Right lobe of liver (tissue), 4 donors: Measurements from ENCODE around the gene ZMPSTE24.

Experiments
- POLR2A ChIP-seq: fragments of 450-650 bp; IDR thresholded peaks from one replicate; pipeline ENCODE4 v1.6.1; 2017; ENCODE audit warnings: antibody characterized with exemption, mild to moderate bottlenecking
- TF ChIP-seq, protein P1 (sequence below), 4 donors: fragments of 200-600 bp in 3 of 4; fragments of 450-650 bp in 1 of 4; IDR thresholded peaks; one replicate each; pipeline versions ENCODE4 v1.5.1 to v1.8.0; 2016 to 2022; ENCODE audit warnings: antibody characterized with exemption in 4 of 4, mild to moderate bottlenecking in 2 of 4
- donor health status: DM: no; HTN: no; CAD: no.
- donor health status: DM: no; HTN: no; CAD: no.
- donor health status: DM: no; HTN: yes; CAD: no.

GRCh38 chr1:40315795-40316594 lies 58.0 kb downstream of the ZMPSTE24 start:
- TF ChIP-seq, protein P1, sequence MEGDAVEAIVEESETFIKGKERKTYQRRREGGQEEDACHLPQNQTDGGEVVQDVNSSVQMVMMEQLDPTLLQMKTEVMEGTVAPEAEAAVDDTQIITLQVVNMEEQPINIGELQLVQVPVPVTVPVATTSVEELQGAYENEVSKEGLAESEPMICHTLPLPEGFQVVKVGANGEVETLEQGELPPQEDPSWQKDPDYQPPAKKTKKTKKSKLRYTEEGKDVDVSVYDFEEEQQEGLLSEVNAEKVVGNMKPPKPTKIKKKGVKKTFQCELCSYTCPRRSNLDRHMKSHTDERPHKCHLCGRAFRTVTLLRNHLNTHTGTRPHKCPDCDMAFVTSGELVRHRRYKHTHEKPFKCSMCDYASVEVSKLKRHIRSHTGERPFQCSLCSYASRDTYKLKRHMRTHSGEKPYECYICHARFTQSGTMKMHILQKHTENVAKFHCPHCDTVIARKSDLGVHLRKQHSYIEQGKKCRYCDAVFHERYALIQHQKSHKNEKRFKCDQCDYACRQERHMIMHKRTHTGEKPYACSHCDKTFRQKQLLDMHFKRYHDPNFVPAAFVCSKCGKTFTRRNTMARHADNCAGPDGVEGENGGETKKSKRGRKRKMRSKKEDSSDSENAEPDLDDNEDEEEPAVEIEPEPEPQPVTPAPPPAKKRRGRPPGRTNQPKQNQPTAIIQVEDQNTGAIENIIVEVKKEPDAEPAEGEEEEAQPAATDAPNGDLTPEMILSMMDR (IDR thresholded peaks at IDR 0.05) = no peak
- no peak for TF ChIP-seq POLR2A
